ENCODE measurements around the gene SDK1.

SDK1 gene

GRCh38 chr7:3994764-3995163 lies 693.7 kb downstream of the SDK1 start:
- no peak for TF ChIP-seq CTCF (IDR thresholded peaks at IDR 0.05; ENCODE audit: low read depth, low read length, missing control alignments)
- in situ Hi-C loops (cut with HindIII; ENCODE audit: low sequenced_read_pairs): no loop called here

GRCh38 chr7:3995187-3995586 lies 694.1 kb downstream of the SDK1 start:
- in situ Hi-C loops (cut with HindIII; ENCODE audit: low sequenced_read_pairs): no loop called here
- no peak for TF ChIP-seq CTCF (IDR thresholded peaks at IDR 0.05; ENCODE audit: low read depth, low read length, missing control alignments)
- H3K4me3 ChIP-seq (ENCODE audit: low read depth, low read length): no peak overlapping the region
- DNase-seq (ENCODE audit: low read depth): no peak

More at GRCh38 chr7:3994764-3995163, 693.7 kb downstream of the SDK1 start:
- no peak for DNase-seq (ENCODE audit: low read depth)
- H3K4me3 ChIP-seq (ENCODE audit: low read depth, low read length): no peak overlapping the region

- no peak overlapping the region for H3K4me3 ChIP-seq (ENCODE audit: low read depth, low read length)
- in situ Hi-C loops (cut with HindIII; ENCODE audit: low sequenced_read_pairs): no loop called here
- no peak for TF ChIP-seq CTCF (IDR thresholded peaks at IDR 0.05; ENCODE audit: low read depth, low read length, missing control alignments)
- no peak for DNase-seq (ENCODE audit: low read depth)
These were observed 697.0 kb downstream of the SDK1 start for GRCh38 chr7:3998060-3998459.

GRCh38 chr7:4000139-4000538 lies 699.1 kb downstream of the SDK1 start:
- TF ChIP-seq CTCF (IDR thresholded peaks at IDR 0.05; ENCODE audit: low read depth, low read length, missing control alignments): no peak
- in situ Hi-C loops (cut with HindIII; ENCODE audit: low sequenced_read_pairs): no loop called here
- no peak for DNase-seq (ENCODE audit: low read depth)
- H3K4me3 ChIP-seq (ENCODE audit: low read depth, low read length): no peak overlapping the region

GRCh38 chr7:4000934-4001333 lies 699.9 kb downstream of the SDK1 start:
- in situ Hi-C loops (cut with HindIII; ENCODE audit: low sequenced_read_pairs): no loop called here
- no peak for DNase-seq (ENCODE audit: low read depth)
- no peak for TF ChIP-seq CTCF (IDR thresholded peaks at IDR 0.05; ENCODE audit: low read depth, low read length, missing control alignments)
- no peak overlapping the region for H3K4me3 ChIP-seq (ENCODE audit: low read depth, low read length)

GRCh38 chr7:4001742-4002141 lies 700.7 kb downstream of the SDK1 start:
- DNase-seq (ENCODE audit: low read depth): no peak
- TF ChIP-seq CTCF (IDR thresholded peaks at IDR 0.05; ENCODE audit: low read depth, low read length, missing control alignments): no peak
- no peak overlapping the region for H3K4me3 ChIP-seq (ENCODE audit: low read depth, low read length)
- in situ Hi-C loops (cut with HindIII; ENCODE audit: low sequenced_read_pairs): no loop called here

GRCh38 chr7:4003503-4003902 lies 702.5 kb downstream of the SDK1 start:
- no peak for DNase-seq (ENCODE audit: low read depth)
- in situ Hi-C loops (cut with HindIII; ENCODE audit: low sequenced_read_pairs): no loop called here
- H3K4me3 ChIP-seq (ENCODE audit: low read depth, low read length): no peak overlapping the region
- no peak for TF ChIP-seq CTCF (IDR thresholded peaks at IDR 0.05; ENCODE audit: low read depth, low read length, missing control alignments)

Measured in astrocyte of the cerebellum (primary cell).